Smooth muscle cell (in vitro differentiated cells): ENCODE results near the gene ZNF837. TPM values are rescaled to one million over a fixed set of nuclear protein-coding genes. Genes with fewer than 3 reads are reported as not detected.
A peak's percentile ranks its signal among the peaks of the same experiment; 100 is the strongest.

Source experiments
- DNase-seq: peaks from one replicate; lab custom pipeline; 2025; ENCODE audit not compliant: unreplicated experiment; lab: John Stamatoyannopoulos, UW
- H2AFZ ChIP-seq: fragments of 200-600 bp; sonication (generic); 2 replicates; pipeline ENCODE4 v1.6.0; 2016; ENCODE audit warnings: antibody characterized with exemption, low read depth, mild to moderate bottlenecking
- H3F3A ChIP-seq: fragments of 200-600 bp; sonication (generic); 2 replicates; pipeline ENCODE4 v1.6.0; 2017; ENCODE audit warnings: antibody characterized with exemption, low read depth
- H3K27ac ChIP-seq: fragments of 200-600 bp; sonication (generic); 2 replicates; pipeline ENCODE4 v1.5.1; 2016; ENCODE audit warnings: low read depth, mild to moderate bottlenecking
- H3K27me3 ChIP-seq: fragments of 200-600 bp; sonication (generic); 2 replicates; pipeline ENCODE4 v1.6.1; 2016; ENCODE audit warnings: low read depth, mild to moderate bottlenecking
- H3K36me3 ChIP-seq: fragments of 200-600 bp; sonication (generic); 2 replicates; pipeline ENCODE4 v1.5.1; 2016; ENCODE audit warnings: low read depth
- H3K4me1 ChIP-seq: fragments of 200-600 bp; sonication (generic); 2 replicates; pipeline ENCODE4 v1.5.1; 2016; ENCODE audit warnings: low read depth
- H3K4me2 ChIP-seq: fragments of 200-600 bp; sonication (generic); 2 replicates; pipeline ENCODE4 v1.6.0; 2016; ENCODE audit warnings: mild to moderate bottlenecking
- H3K4me3 ChIP-seq: fragments of 200-600 bp; sonication (generic); 2 replicates; pipeline ENCODE4 v1.5.1; 2016; ENCODE audit warnings: mild to moderate bottlenecking
- H3K79me2 ChIP-seq: fragments of 200-600 bp; sonication (generic); 2 replicates; pipeline ENCODE4 v1.6.0; 2016; ENCODE audit warnings: low read depth, mild to moderate bottlenecking
- H3K9ac ChIP-seq: fragments of 200-600 bp; sonication (generic); 2 replicates; pipeline ENCODE4 v1.6.0; 2016; ENCODE audit warnings: low read depth
- H3K9me3 ChIP-seq: fragments of 200-600 bp; sonication (generic); replicated peaks from 2 replicates; pipeline ENCODE4 v1.5.1; 2016; ENCODE audit warnings: low read depth
- H4K20me1 ChIP-seq: fragments of 200-600 bp; sonication (generic); 2 replicates; pipeline ENCODE4 v1.6.0; 2016; ENCODE audit warnings: low read depth
- CTCF ChIP-seq: fragments of 200-600 bp; sonication (generic); IDR thresholded peaks from 2 replicates; pipeline ENCODE4 v1.5.1; 2017; ENCODE audit warnings: borderline replicate concordance, mild to moderate bottlenecking, antibody characterized with exemption; ENCODE audit not compliant: insufficient read depth, poor library complexity, severe bottlenecking
- WGBS: methylation state at CpG from one replicate; pipeline ENCODE4 v1.1.7; 2016; ENCODE audit warnings: low lambda C conversion rate; 5-methylcytosine and 5-hydroxymethylcytosine counted together
- polyA plus RNA-seq: library from polyadenylated mRNA; unstranded; fragments of >200 nt; fragmentation: Nextera tagmentation; extraction: Ambion mirVana; gene quantifications from 2 replicates; pipeline ENCODE4 v1.2.1, GENCODE V29; 2016
- total RNA-seq: library from RNA; depleted of rRNA; stranded (reverse); fragments of >200 nt; gene quantifications from 2 replicates; pipeline ENCODE4 v1.2.3, GENCODE V29; 2014

The ZNF837 gene
- total and polyA plus RNA-seq, 2 experiments from 2014 or later, result 4.4 to 8.4 TPM

GRCh38 chr19:58394821-58395219 is 14.0 kb upstream of the ZNF837 start:
- Histone ChIP-seq H3K4me1 (no peaks in the 10 kb centered on the region), H2AFZ (no peak overlapping the region)

GRCh38 chr19:58393725-58394033 is 12.8 kb upstream of the ZNF837 start:
- H3K27ac ChIP-seq, result no peak overlapping the region
- H3K4me1 ChIP-seq, result no peaks in the 10 kb centered on the region
- peaks cover 63% of the 10 kb centered on the region for H4K20me1 ChIP-seq
- H3F3A ChIP-seq, result peaks cover 4% of the 10 kb centered on the region
- no peak overlapping the region for H3K9ac ChIP-seq
- no peak for TF ChIP-seq CTCF
- WGBS, result 95% methylated on average over 4 of the region's 4 CpGs
- H3K79me2 ChIP-seq, result peaks cover 32% of the 10 kb centered on the region
- H3K4me3 ChIP-seq, result no peak overlapping the region
- no peaks in the 10 kb centered on the region for H3K36me3 ChIP-seq
- H2AFZ ChIP-seq, result no peak overlapping the region
- no peaks in the 10 kb centered on the region for H3K27me3 ChIP-seq
- DNase-seq, result no peak
- no peaks in the 10 kb centered on the region for H3K9me3 ChIP-seq
- H3K4me2 ChIP-seq, result no peak overlapping the region

More at GRCh38 chr19:58394821-58395219, 14.0 kb upstream of the ZNF837 start:
- Histone ChIP-seq H3K9me3 (no peaks in the 10 kb centered on the region), H3K4me2 (no peak overlapping the region), H3K36me3 (no peaks in the 10 kb centered on the region), H3F3A (peaks cover 4% of the 10 kb centered on the region), H3K9ac (no peak overlapping the region), H3K27me3 (no peaks in the 10 kb centered on the region), H3K27ac (no peak overlapping the region), H4K20me1 (peaks cover 52% of the 10 kb centered on the region), H3K79me2 (peaks cover 20% of the 10 kb centered on the region), H3K4me3 (no peak overlapping the region)
- no peak for DNase-seq
- no peak for TF ChIP-seq CTCF
- WGBS, result 92% methylated on average over 3 of the region's 3 CpGs

GRCh38 chr19:58392945-58393724 is 12.3 kb upstream of the ZNF837 start:
- Histone ChIP-seq H3K79me2 (peaks cover 37% of the 10 kb centered on the region), H4K20me1 (peaks cover 66% of the 10 kb centered on the region), H3K9ac (no peak overlapping the region), H3K36me3 (no peaks in the 10 kb centered on the region), H3K9me3 (no peaks in the 10 kb centered on the region), H2AFZ (no peak overlapping the region), H3K4me2 (no peak overlapping the region), H3K4me1 (peaks cover 2% of the 10 kb centered on the region), H3K4me3 (no peak overlapping the region), H3K27ac (no peak overlapping the region), H3K27me3 (no peaks in the 10 kb centered on the region), H3F3A (peaks cover 4% of the 10 kb centered on the region)
- TF ChIP-seq CTCF, result no peak
- WGBS, result 93% methylated on average over 26 of the region's 26 CpGs
- DNase-seq, result no peak

GRCh38 chr19:58388175-58388526 is 7.3 kb upstream of the ZNF837 start:
- no peak for TF ChIP-seq CTCF
- DNase-seq, result no peak
- peaks cover 57% of the 10 kb centered on the region for H4K20me1 ChIP-seq
- peaks cover 17% of the 10 kb centered on the region for H3K4me1 ChIP-seq
- 81% methylated on average over 3 of the region's 3 CpGs for WGBS
- no peaks in the 10 kb centered on the region for H3K36me3 ChIP-seq
- no peak overlapping the region for H2AFZ ChIP-seq
- H3F3A ChIP-seq, result peaks cover 4% of the 10 kb centered on the region
- peak overlapping the region; percentile 99 for H3K4me2 ChIP-seq
- H3K9me3 ChIP-seq, result no peaks in the 10 kb centered on the region
- H3K27me3 ChIP-seq, result no peaks in the 10 kb centered on the region
- H3K27ac ChIP-seq, result no peak overlapping the region
- peak overlapping the region; percentile 68 for H3K4me3 ChIP-seq
- peak overlapping the region; percentile 88 for H3K9ac ChIP-seq
- H3K79me2 ChIP-seq, result peaks cover 55% of the 10 kb centered on the region
